H1 (cell line): Measurements from ENCODE around the gene CHST10. TPM values are rescaled to one million over a fixed set of nuclear protein-coding genes. Genes with fewer than 3 reads are reported as not detected.

Experiments used
- CBX5 ChIP-seq: fragments of 300-800, 300-1000 bp; sonication (generic); IDR thresholded peaks from 2 replicates; pipeline ENCODE4 v1.7.1; 2016; ENCODE audit warnings: antibody characterized with exemption, low read length, low read depth
- CEBPB ChIP-seq: IDR thresholded peaks from 2 replicates; pipeline ENCODE4 v1.6.1; 2012; ENCODE audit warnings: low read depth, low read length
- CHD7 ChIP-seq: fragments of 300-600 bp; sonication (generic); IDR thresholded peaks from 2 replicates; pipeline ENCODE4 v1.7.1; 2012; ENCODE audit warnings: low read length, moderate library complexity, mild to moderate bottlenecking, inconsistent platforms; ENCODE audit not compliant: insufficient replicate concordance
- JUND ChIP-seq: IDR thresholded peaks from 2 replicates; pipeline ENCODE4 v1.6.1; 2011; ENCODE audit warnings: mild to moderate bottlenecking, improper control_type of control experiment, low read length
- POU5F1 ChIP-seq: IDR thresholded peaks from 2 replicates; pipeline ENCODE4 v1.6.1; 2011; ENCODE audit warnings: low read depth, mild to moderate bottlenecking, low read length, moderate library complexity
- RBBP5 ChIP-seq: IDR thresholded peaks from 2 replicates; pipeline ENCODE4 v1.7.1; 2012; ENCODE audit warnings: low read depth, mild to moderate bottlenecking, inconsistent platforms, low read length, moderate library complexity, borderline replicate concordance
- SIRT6 ChIP-seq: IDR thresholded peaks from one replicate; pipeline ENCODE4 v1.7.1; 2012; ENCODE audit warnings: low read length, inconsistent platforms
- TAF1 ChIP-seq: IDR thresholded peaks from 2 replicates; pipeline ENCODE4 v1.6.1; 2011; ENCODE audit warnings: mild to moderate bottlenecking, low read depth, low read length
- polyA plus RNA-seq, 7 experiments: library from polyadenylated mRNA; depleted of rRNA in 3 of 7; stranded (reverse) in 5 of 7; unstranded in 2 of 7; fragments of >200 nt in 5 of 7; fragments of 200-250 nt in 2 of 7; gene quantifications; 1 replicate in 5 of 7; 2 replicates in 1 of 7; 4 replicates in 1 of 7; pipeline versions ENCODE4 v1.2.1 to v1.2.3, GENCODE V29; 2011 to 2013; ENCODE audit warnings: missing spikeins in 2 of 7, mixed read lengths in 2 of 7
- total RNA-seq: library from RNA; stranded (reverse); fragmentation: NEBNext Ultra II Directional; extraction: Animal tissue kit (Norgen Biotek cat#: 25700); gene quantifications from 2 replicates; pipeline ENCODE4 v1.2.1, GENCODE V29; 2021

CHST10 gene
- total and polyA plus RNA-seq, 2 of the 8 experiments (the other 6 are each of a cell fraction or from before 2014, with no cell fraction given), result 27.3 to 29.1 TPM

GRCh38 chr2:100344433-100344832 is 73.0 kb downstream of the CHST10 start (continued):
- no peak for TF ChIP-seq CHD7
- no peak for TF ChIP-seq RBBP5
- no peak for TF ChIP-seq CBX5
- no peak for TF ChIP-seq POU5F1
- no peak for TF ChIP-seq JUND
- no peak for TF ChIP-seq TAF1
- no peak for TF ChIP-seq CEBPB
- no peak for TF ChIP-seq SIRT6
